Esophagus muscularis mucosa (tissue), 4 donors: ENCODE data around the gene SERPINB5. TPM values are rescaled to one million over a fixed set of nuclear protein-coding genes. Genes with fewer than 3 reads are reported as not detected.

Source experiments
- DNase-seq: peaks from one replicate; pipeline ENCODE4 v3.0.0-alpha.2; 2017; ENCODE audit errors: extremely low spot score
- H3K27ac ChIP-seq, 4 donors: fragments of 200-600 bp; sonication (generic); replicated peaks in 1 of 4; 1 replicate in 3 of 4; 2 replicates in 1 of 4; pipeline ENCODE4 v1.5.1; 2016 to 2019; ENCODE audit warnings: mild to moderate bottlenecking in 1 of 4
- H3K27me3 ChIP-seq, 4 donors: fragments of 200-600 bp; sonication (generic); one replicate each; pipeline versions ENCODE4 v1.5.1 to v1.6.0; 2016 to 2019
- H3K36me3 ChIP-seq, 4 donors: fragments of 200-600 bp; sonication (generic); one replicate each; pipeline ENCODE4 v1.5.1; 2016 to 2019
- H3K4me1 ChIP-seq, 4 donors: fragments of 200-600 bp; sonication (generic); one replicate each; pipeline ENCODE4 v1.5.1; 2016 to 2019
- H3K4me3 ChIP-seq, 4 donors: fragments of 200-600 bp; sonication (generic); 1 replicate in 2 of 4; 2 replicates in 2 of 4; pipeline ENCODE4 v1.5.1; 2016 to 2019; ENCODE audit warnings: mild to moderate bottlenecking in 4 of 4, moderate library complexity in 1 of 4
- H3K9me3 ChIP-seq, 4 donors: fragments of 200-600 bp; sonication (generic); 1 replicate in 3 of 4; 2 replicates in 1 of 4; pipeline ENCODE4 v1.5.1; 2016 to 2019
- EP300 ChIP-seq: sonication (generic); formaldehyde crosslinking; IDR thresholded peaks from one replicate; pipeline ENCODE4 v1.6.1; 2017; ENCODE audit warnings: antibody characterized with exemption
- POLR2A ChIP-seq: fragments of 450-650 bp; IDR thresholded peaks from one replicate; pipeline ENCODE4 v1.6.1; 2017; ENCODE audit warnings: antibody characterized with exemption, moderate library complexity, mild to moderate bottlenecking, low read depth
- POLR2AphosphoS5 ChIP-seq, 2 donors: sonication (generic); formaldehyde crosslinking; IDR thresholded peaks; one replicate each; pipeline ENCODE4 v1.6.1; 2017; ENCODE audit warnings: antibody characterized with exemption in 2 of 2
- WGBS: methylation state at CpG from one replicate; pipeline ENCODE4 v1.1.5; 2018; 5-methylcytosine and 5-hydroxymethylcytosine counted together
- intact Hi-C: fragments of 100-400 bp; cut with DNase I; formaldehyde crosslinking; loops from one replicate; pipeline ENCODE4 v1.15.1; 2023
- total RNA-seq, 4 donors: library from RNA; depleted of rRNA; stranded (reverse); fragments of >200 nt; gene quantifications; one replicate each; pipeline versions ENCODE4 v1.1.0 to v1.2.1, GENCODE V29; 2016
- TF ChIP-seq, protein P1 (sequence below), 3 experiments: fragments of 200-600 bp in 2 of 3; fragments of 450-650 bp in 1 of 3; sonication (generic) in 2 of 3; IDR thresholded peaks; one replicate each; pipeline ENCODE4 v1.5.1; 2017 to 2019; ENCODE audit warnings: antibody characterized with exemption in 3 of 3, mild to moderate bottlenecking in 2 of 3, moderate library complexity in 1 of 3

The SERPINB5 gene
- total RNA-seq, 4 donors from 2014 or later, result not detected

- Histone ChIP-seq H3K4me3 (no peak overlapping the region), H3K4me1 (no peaks in the 10 kb centered on the region), H3K36me3 (no peaks in the 10 kb centered on the region), H3K9me3 (no peaks in the 10 kb centered on the region), H3K27ac (no peak overlapping the region), H3K27me3 (no peaks in the 10 kb centered on the region)
- DNase-seq, result no peak
- WGBS, result 83% methylated on average over 2 of the region's 2 CpGs
- intact Hi-C loops, result no loop called here
- TF ChIP-seq POLR2A (no peak), POLR2AphosphoS5 (IDR thresholded peaks at IDR 0.05) (no peak), EP300 (no peak)
- TF ChIP-seq, protein P1, sequence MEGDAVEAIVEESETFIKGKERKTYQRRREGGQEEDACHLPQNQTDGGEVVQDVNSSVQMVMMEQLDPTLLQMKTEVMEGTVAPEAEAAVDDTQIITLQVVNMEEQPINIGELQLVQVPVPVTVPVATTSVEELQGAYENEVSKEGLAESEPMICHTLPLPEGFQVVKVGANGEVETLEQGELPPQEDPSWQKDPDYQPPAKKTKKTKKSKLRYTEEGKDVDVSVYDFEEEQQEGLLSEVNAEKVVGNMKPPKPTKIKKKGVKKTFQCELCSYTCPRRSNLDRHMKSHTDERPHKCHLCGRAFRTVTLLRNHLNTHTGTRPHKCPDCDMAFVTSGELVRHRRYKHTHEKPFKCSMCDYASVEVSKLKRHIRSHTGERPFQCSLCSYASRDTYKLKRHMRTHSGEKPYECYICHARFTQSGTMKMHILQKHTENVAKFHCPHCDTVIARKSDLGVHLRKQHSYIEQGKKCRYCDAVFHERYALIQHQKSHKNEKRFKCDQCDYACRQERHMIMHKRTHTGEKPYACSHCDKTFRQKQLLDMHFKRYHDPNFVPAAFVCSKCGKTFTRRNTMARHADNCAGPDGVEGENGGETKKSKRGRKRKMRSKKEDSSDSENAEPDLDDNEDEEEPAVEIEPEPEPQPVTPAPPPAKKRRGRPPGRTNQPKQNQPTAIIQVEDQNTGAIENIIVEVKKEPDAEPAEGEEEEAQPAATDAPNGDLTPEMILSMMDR (IDR thresholded peaks at IDR 0.05), result no peak
These were observed 4.2 kb downstream of the SERPINB5 start for GRCh38 chr18:63480915-63481314.

GRCh38 chr18:63487676-63488075, 10.9 kb downstream of the SERPINB5 start:
- Histone ChIP-seq H3K27me3 (no peaks in the 10 kb centered on the region), H3K4me3 (no peak overlapping the region), H3K4me1 (peaks cover 0 to 19% (median 8%) of the 10 kb centered on the region in 4 donors), H3K9me3 (no peaks in the 10 kb centered on the region), H3K36me3 (no peaks in the 10 kb centered on the region), H3K27ac (no peak overlapping the region)
- WGBS, result 65% methylated on average over 2 of the region's 2 CpGs
- no peak for TF ChIP-seq EP300
- no peak for TF ChIP-seq POLR2A
- TF ChIP-seq, protein P1 (IDR thresholded peaks at IDR 0.05), result no peak
- no peak for TF ChIP-seq POLR2AphosphoS5 (IDR thresholded peaks at IDR 0.05)
- intact Hi-C loops, result no loop called here
- no peak for DNase-seq

DNA sequence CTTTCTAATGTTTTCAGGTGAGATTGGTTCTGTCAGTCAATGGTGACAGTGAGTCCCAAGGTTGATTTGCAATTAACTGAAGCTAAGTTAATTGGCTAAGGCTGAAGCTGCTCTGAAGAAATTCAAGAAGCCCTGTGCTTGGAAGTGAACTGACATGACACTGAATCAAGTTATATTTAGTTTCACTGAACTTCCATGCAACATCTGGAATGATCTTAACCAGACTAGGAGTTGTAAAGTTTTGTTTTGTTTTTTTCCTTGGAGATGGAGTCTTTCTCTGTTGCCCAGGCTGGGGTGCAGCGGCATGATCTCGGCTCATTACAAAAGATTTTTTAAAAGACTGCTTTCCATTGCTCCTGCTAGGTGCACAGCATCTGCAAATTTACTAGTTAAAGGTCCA, 11.4 kb downstream of the SERPINB5 start:
- Histone ChIP-seq H3K9me3 (no peaks in the 10 kb centered on the region), H3K4me3 (no peak overlapping the region), H3K27me3 (no peaks in the 10 kb centered on the region), H3K4me1 (peaks cover 0 to 19% (median 8%) of the 10 kb centered on the region in 4 donors), H3K36me3 (no peaks in the 10 kb centered on the region), H3K27ac (no peak overlapping the region)
- 13% methylated on average over 2 of the region's 2 CpGs for WGBS
- TF ChIP-seq EP300 (no peak), POLR2AphosphoS5 (IDR thresholded peaks at IDR 0.05) (no peak), POLR2A (no peak)
- TF ChIP-seq, protein P1 (IDR thresholded peaks at IDR 0.05), result no peak
- DNase-seq, result no peak
- intact Hi-C loops, result no loop called here

GRCh38 chr18:63492851-63493250, 16.1 kb downstream of the SERPINB5 start:
- H3K4me3 ChIP-seq, result no peak overlapping the region
- TF ChIP-seq EP300 (no peak), POLR2AphosphoS5 (IDR thresholded peaks at IDR 0.05) (no peak), POLR2A (no peak)
- TF ChIP-seq, protein P1 (IDR thresholded peaks at IDR 0.05), result no peak
- DNase-seq, result no peak
- peaks cover 0 to 13% (median 8%) of the 10 kb centered on the region in 4 donors for H3K4me1 ChIP-seq
- H3K27ac ChIP-seq, result no peak overlapping the region
- no peaks in the 10 kb centered on the region for H3K9me3 ChIP-seq
- WGBS, result 88% methylated on average over 3 of the region's 3 CpGs
- no peaks in the 10 kb centered on the region for H3K27me3 ChIP-seq
- intact Hi-C loops, result no loop called here
- H3K36me3 ChIP-seq, result no peaks in the 10 kb centered on the region

DNA sequence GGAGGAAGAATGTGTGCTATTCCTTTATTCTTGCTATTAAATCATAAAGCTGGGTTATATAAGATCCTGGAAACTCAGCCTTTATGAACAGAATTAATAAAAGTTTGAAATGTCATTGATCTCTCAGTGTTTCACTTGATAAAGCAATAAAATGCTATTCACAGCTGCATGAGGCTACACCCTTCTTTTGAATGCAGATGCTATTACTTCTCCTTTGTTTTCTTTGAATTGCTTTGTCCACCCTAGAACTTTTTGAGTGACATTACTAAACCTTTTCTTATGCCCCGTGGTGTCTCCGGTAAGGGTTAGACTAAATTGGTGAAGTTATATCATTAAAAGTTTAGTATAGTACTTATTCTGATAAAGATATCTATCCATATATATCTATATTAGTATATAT, 18.9 kb downstream of the SERPINB5 start:
- H3K27me3 ChIP-seq, result no peaks in the 10 kb centered on the region
- no peaks in the 10 kb centered on the region for H3K36me3 ChIP-seq
- 90% methylated on average over 2 of the region's 2 CpGs for WGBS
- no peak overlapping the region for H3K27ac ChIP-seq
- TF ChIP-seq, protein P1 (IDR thresholded peaks at IDR 0.05), result no peak
- TF ChIP-seq EP300, result no peak
- TF ChIP-seq POLR2AphosphoS5 (IDR thresholded peaks at IDR 0.05), result no peak
- no peak for TF ChIP-seq POLR2A
- no peaks in the 10 kb centered on the region for H3K4me1 ChIP-seq
- no peaks in the 10 kb centered on the region for H3K9me3 ChIP-seq
- no peak overlapping the region for H3K4me3 ChIP-seq
- no peak for DNase-seq
- intact Hi-C loops, result no loop called here
